OCI-LY7 (cell line): ENCODE measurements around the gene SLC25A31. TPM values are rescaled to one million over a fixed set of nuclear protein-coding genes. Genes with fewer than 3 reads are reported as not detected.

Experiments used
- BruUV-seq: library from RNA; stranded (reverse); fragments of 400-500 nt; replicated peaks from 2 replicates; lab custom pipeline; 2021; lab: Mats Ljungman, UMichigan
- CTCF ChIA-PET: fragments of 300-600 bp; sonication (Branson Sonifier 250); formaldehyde crosslinking; loops from one replicate; lab custom pipeline; 2022; ENCODE audit warnings: antibody characterized with exemption; ENCODE audit not compliant: unreplicated experiment; lab: Charles Lee
- POLR2A ChIA-PET: fragments of 300-600 bp; sonication (Branson Sonifier 250); formaldehyde crosslinking; loops from one replicate; lab custom pipeline; 2022; ENCODE audit warnings: antibody characterized with exemption; lab: Charles Lee
- DNase-seq: peaks from one replicate; pipeline ENCODE4 v3.0.0-alpha.2; 2015; ENCODE audit warnings: low spot score
- H2AFZ ChIP-seq: fragments of 200-600 bp; sonication (generic), shearing (Covaris generic); 2 replicates; pipeline ENCODE4 v1.6.1; 2014; ENCODE audit warnings: mild to moderate bottlenecking, antibody characterized with exemption, low read length, moderate library complexity
- H3K27ac ChIP-seq: fragments of 200-600 bp; sonication (generic); 2 replicates; pipeline ENCODE4 v1.5.1; 2014; ENCODE audit warnings: mixed run types, low read depth, mild to moderate bottlenecking, moderate library complexity, low read length, inconsistent platforms; ENCODE audit not compliant: poor library complexity, severe bottlenecking
- H3K36me3 ChIP-seq: fragments of 200-600 bp; sonication (generic); 2 replicates; pipeline ENCODE4 v1.6.1; 2014; ENCODE audit warnings: mild to moderate bottlenecking, antibody characterized with exemption, low read length, moderate library complexity, mixed read lengths; ENCODE audit not compliant: insufficient read depth
- H3K4me1 ChIP-seq: fragments of 200-600 bp; sonication (generic); 2 replicates; pipeline ENCODE4 v1.5.1; 2014; ENCODE audit warnings: mild to moderate bottlenecking, low read length; ENCODE audit not compliant: insufficient read depth, poor library complexity, severe bottlenecking
- H3K4me2 ChIP-seq: fragments of 200-600 bp; sonication (generic); 2 replicates; pipeline ENCODE4 v1.6.1; 2014; ENCODE audit warnings: mild to moderate bottlenecking, low read length
- H3K4me3 ChIP-seq: fragments of 200-600 bp; sonication (generic); 2 replicates; pipeline ENCODE4 v1.5.1; 2014; ENCODE audit warnings: mild to moderate bottlenecking, low read depth, low read length; ENCODE audit not compliant: poor library complexity, severe bottlenecking
- H3K79me2 ChIP-seq: fragments of 200-600 bp; sonication (generic); 2 replicates; pipeline ENCODE4 v1.6.1; 2016; ENCODE audit warnings: low read depth, mild to moderate bottlenecking, low read length, moderate library complexity, mixed read lengths; ENCODE audit not compliant: insufficient read depth
- H3K9me2 ChIP-seq: fragments of 200-600 bp; sonication (generic); 2 replicates; pipeline ENCODE4 v1.6.1; 2016; ENCODE audit warnings: mild to moderate bottlenecking, low read length, mixed read lengths; ENCODE audit not compliant: insufficient read depth
- H3K9me3 ChIP-seq: fragments of 200-600 bp; sonication (generic); 2 replicates; pipeline ENCODE4 v1.6.1; 2014; ENCODE audit warnings: mild to moderate bottlenecking, mixed run types, low read length, mixed read lengths
- H4K20me1 ChIP-seq: fragments of 200-600 bp; sonication (generic); 2 replicates; pipeline ENCODE4 v1.6.1; 2014; ENCODE audit warnings: mild to moderate bottlenecking, antibody characterized with exemption, low read length, moderate library complexity, mixed read lengths; ENCODE audit not compliant: insufficient read depth
- EZH2phosphoT487 ChIP-seq: fragments of 200-600 bp; sonication (generic); IDR thresholded peaks from 2 replicates; pipeline ENCODE4 v1.6.1; 2018; ENCODE audit warnings: low read depth, borderline replicate concordance, mild to moderate bottlenecking, mixed run types, antibody characterized with exemption, low read length, moderate library complexity, mixed read lengths
- intact Hi-C: fragments of 100-400 bp; cut with micrococcal nuclease; formaldehyde crosslinking; loops from one replicate; pipeline ENCODE4 v1.10.0; 2022; ENCODE audit not compliant: unreplicated experiment
- total RNA-seq, 2 experiments: library from RNA; depleted of rRNA in 1 of 2; stranded (reverse); fragments of >200 nt in 1 of 2; shearing (Covaris generic) in 1 of 2; gene quantifications; 2 replicates each; pipeline ENCODE4 v1.2.3, GENCODE V29; 2014 to 2022
- TF ChIP-seq, protein P1 (sequence below): fragments of 200-600 bp; sonication (generic); conservative IDR thresholded peaks from 2 replicates; pipeline ENCODE4 v1.5.1; 2014; ENCODE audit warnings: mild to moderate bottlenecking, antibody characterized with exemption, low read length, moderate library complexity, mixed read lengths

SLC25A31 gene
- total RNA-seq, 2 experiments from 2014 or later, result not detected

- TF ChIP-seq, protein P1, sequence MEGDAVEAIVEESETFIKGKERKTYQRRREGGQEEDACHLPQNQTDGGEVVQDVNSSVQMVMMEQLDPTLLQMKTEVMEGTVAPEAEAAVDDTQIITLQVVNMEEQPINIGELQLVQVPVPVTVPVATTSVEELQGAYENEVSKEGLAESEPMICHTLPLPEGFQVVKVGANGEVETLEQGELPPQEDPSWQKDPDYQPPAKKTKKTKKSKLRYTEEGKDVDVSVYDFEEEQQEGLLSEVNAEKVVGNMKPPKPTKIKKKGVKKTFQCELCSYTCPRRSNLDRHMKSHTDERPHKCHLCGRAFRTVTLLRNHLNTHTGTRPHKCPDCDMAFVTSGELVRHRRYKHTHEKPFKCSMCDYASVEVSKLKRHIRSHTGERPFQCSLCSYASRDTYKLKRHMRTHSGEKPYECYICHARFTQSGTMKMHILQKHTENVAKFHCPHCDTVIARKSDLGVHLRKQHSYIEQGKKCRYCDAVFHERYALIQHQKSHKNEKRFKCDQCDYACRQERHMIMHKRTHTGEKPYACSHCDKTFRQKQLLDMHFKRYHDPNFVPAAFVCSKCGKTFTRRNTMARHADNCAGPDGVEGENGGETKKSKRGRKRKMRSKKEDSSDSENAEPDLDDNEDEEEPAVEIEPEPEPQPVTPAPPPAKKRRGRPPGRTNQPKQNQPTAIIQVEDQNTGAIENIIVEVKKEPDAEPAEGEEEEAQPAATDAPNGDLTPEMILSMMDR, result no peak
- no peak for TF ChIP-seq EZH2phosphoT487
- Histone ChIP-seq H3K4me2 (no peak overlapping the region), H3K9me3 (no peaks in the 10 kb centered on the region), H3K36me3 (no peaks in the 10 kb centered on the region), H3K9me2 (no peaks in the 10 kb centered on the region), H3K27ac (no peak overlapping the region), H3K79me2 (no peaks in the 10 kb centered on the region), H4K20me1 (no peaks in the 10 kb centered on the region), H2AFZ (no peak overlapping the region), H3K4me1 (no peaks in the 10 kb centered on the region), H3K4me3 (no peak overlapping the region)
- no peak for DNase-seq
- intact Hi-C loops, result no loop called here
- BruUV-seq, result no TSS peak
- ChIA-PET CTCF (no interaction called here), POLR2A (interaction anchor here (0.9 kb wide), 1 partner anchor 9 kb away, joined by 3 read pairs; no protein-coding TSS in a partner anchor)
Measured at GRCh38 chr4:127708985-127709384, 21.2 kb upstream of the SLC25A31 start.

DNA sequence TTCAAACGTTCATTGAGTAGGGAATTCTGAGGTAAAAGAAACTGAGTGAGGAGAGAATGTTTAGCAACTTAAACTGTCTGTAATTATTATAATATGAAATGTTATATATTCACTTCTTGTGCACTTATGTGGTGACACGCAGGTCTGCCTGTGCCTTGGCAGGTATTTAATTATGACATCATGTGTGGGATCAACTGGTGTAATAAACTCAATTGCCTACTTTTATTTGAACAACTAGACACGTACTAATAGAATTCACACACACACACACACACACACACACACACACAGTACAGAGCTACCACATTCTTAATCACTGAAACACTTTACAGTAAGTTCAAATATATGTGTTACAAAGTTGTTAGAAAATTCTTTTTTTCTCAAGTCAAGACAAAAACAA, 20.7 kb upstream of the SLC25A31 start:
- Histone ChIP-seq H3K27ac (no peak overlapping the region), H2AFZ (no peak overlapping the region), H3K36me3 (no peaks in the 10 kb centered on the region), H3K4me1 (no peaks in the 10 kb centered on the region), H3K4me2 (no peak overlapping the region), H4K20me1 (no peaks in the 10 kb centered on the region), H3K9me3 (no peaks in the 10 kb centered on the region), H3K79me2 (no peaks in the 10 kb centered on the region), H3K9me2 (no peaks in the 10 kb centered on the region), H3K4me3 (no peak overlapping the region)
- BruUV-seq, result no TSS peak
- intact Hi-C loops, result no loop called here
- ChIA-PET CTCF (no interaction called here), POLR2A (interaction anchor here (0.9 kb wide), 1 partner anchor 9 kb away, joined by 3 read pairs; no protein-coding TSS in a partner anchor)
- TF ChIP-seq EZH2phosphoT487, result no peak
- TF ChIP-seq, protein P1, result no peak
- DNase-seq, result no peak

DNA sequence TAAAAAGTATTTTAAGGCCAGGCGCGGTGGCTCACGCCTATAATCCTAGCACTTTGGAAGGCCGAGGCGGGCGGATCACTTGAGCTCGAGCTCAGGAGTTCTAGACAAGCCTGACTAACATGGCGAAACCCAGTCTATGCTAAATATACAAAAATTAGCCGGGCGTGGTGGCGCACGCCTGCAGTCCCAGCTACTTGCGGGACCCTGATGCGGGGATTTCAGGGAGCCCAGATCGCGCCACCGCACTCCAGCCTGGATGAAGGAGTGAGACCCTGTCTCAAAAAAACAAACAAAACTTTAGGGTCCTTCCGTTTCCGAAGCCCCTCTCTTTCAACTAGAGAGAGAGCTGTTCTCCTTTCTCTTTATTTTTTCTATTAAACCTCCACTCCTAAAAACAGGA, 1.2 kb downstream of the SLC25A31 start:
- Histone ChIP-seq H3K9me2 (no peaks in the 10 kb centered on the region), H3K4me2 (no peak overlapping the region), H4K20me1 (no peaks in the 10 kb centered on the region), H3K9me3 (no peaks in the 10 kb centered on the region), H3K27ac (no peak overlapping the region), H3K4me1 (no peaks in the 10 kb centered on the region), H3K79me2 (no peaks in the 10 kb centered on the region), H2AFZ (no peak overlapping the region), H3K36me3 (no peaks in the 10 kb centered on the region), H3K4me3 (no peak overlapping the region)
- ChIA-PET POLR2A (interaction anchor here (0.6 kb wide), 1 partner anchor 9 kb away, joined by 3 read pairs; no protein-coding TSS in a partner anchor), CTCF (interaction anchor here (0.6 kb wide), 1 partner anchor 151 kb away, joined by 3 read pairs; no protein-coding TSS in a partner anchor)
- no peak for DNase-seq
- TF ChIP-seq, protein P1, result no peak
- TF ChIP-seq EZH2phosphoT487, result no peak
- no TSS peak for BruUV-seq
- intact Hi-C loops, result no loop called here
